Mesendoderm (in vitro differentiated cells): ENCODE data around the gene LIF.
A peak's percentile ranks its signal among the peaks of the same experiment; 100 is the strongest.

Experiments used
- DNase-seq: peaks from one replicate; pipeline ENCODE4 v3.0.0; 2013
- H2AK5ac ChIP-seq: 2 replicates; pipeline ENCODE4 v1.6.1; 2013; ENCODE audit warnings: low read length, inconsistent platforms
- H2BK120ac ChIP-seq: 2 replicates; pipeline ENCODE4 v1.6.1; 2013; ENCODE audit warnings: low read depth, mild to moderate bottlenecking, low read length, moderate library complexity, mixed read lengths
- H2BK15ac ChIP-seq: replicated peaks from 2 replicates; pipeline ENCODE4 v1.6.1; 2013; ENCODE audit warnings: low read depth, mild to moderate bottlenecking, moderate library complexity
- H2BK5ac ChIP-seq: 2 replicates; pipeline ENCODE4 v1.6.1; 2013; ENCODE audit warnings: low read length, inconsistent platforms
- H3K18ac ChIP-seq: 2 replicates; pipeline ENCODE4 v1.6.1; 2013; ENCODE audit warnings: mild to moderate bottlenecking, low read length, mixed read lengths
- H3K23ac ChIP-seq: one replicate; pipeline ENCODE4 v1.6.1; 2013; ENCODE audit warnings: low read length
- H3K27ac ChIP-seq: 2 replicates; pipeline ENCODE4 v1.5.1; 2013; ENCODE audit warnings: low read depth, mild to moderate bottlenecking, inconsistent platforms, low read length, moderate library complexity
- H3K27me3 ChIP-seq: 2 replicates; pipeline ENCODE4 v1.6.1; 2013; ENCODE audit warnings: low read length, control low read depth, mild to moderate bottlenecking, inconsistent platforms; ENCODE audit not compliant: insufficient read depth, poor library complexity
- H3K36me3 ChIP-seq: 2 replicates; pipeline ENCODE4 v1.6.1; 2013; ENCODE audit warnings: low read length, inconsistent platforms; ENCODE audit not compliant: control insufficient read depth, insufficient read depth
- H3K4ac ChIP-seq: one replicate; pipeline ENCODE4 v1.6.1; 2013; ENCODE audit warnings: low read depth, mild to moderate bottlenecking, low read length, moderate library complexity
- H3K4me1 ChIP-seq: 2 replicates; pipeline ENCODE4 v1.6.1; 2013; ENCODE audit warnings: low read depth, low read length, inconsistent platforms; ENCODE audit not compliant: control insufficient read depth
- H3K4me2 ChIP-seq: 2 replicates; pipeline ENCODE4 v1.6.1; 2013; ENCODE audit warnings: low read length
- H3K4me3 ChIP-seq: 2 replicates; pipeline ENCODE4 v1.5.1; 2013; ENCODE audit warnings: mild to moderate bottlenecking, low read length
- H3K56ac ChIP-seq: one replicate; pipeline ENCODE4 v1.6.1; 2013; ENCODE audit warnings: low read length
- H3K79me1 ChIP-seq: 2 replicates; pipeline ENCODE4 v1.6.1; 2013; ENCODE audit warnings: low read length, inconsistent platforms
- H3K79me2 ChIP-seq: 2 replicates; pipeline ENCODE4 v1.6.1; 2013; ENCODE audit warnings: mild to moderate bottlenecking, low read length; ENCODE audit not compliant: control insufficient read depth, insufficient read depth
- H3K9ac ChIP-seq: 2 replicates; pipeline ENCODE4 v1.6.1; 2013; ENCODE audit warnings: low read length, inconsistent platforms
- H4K5ac ChIP-seq: one replicate; pipeline ENCODE4 v1.6.1; 2013; ENCODE audit warnings: low read length
- H4K8ac ChIP-seq: one replicate; pipeline ENCODE4 v1.6.1; 2013; ENCODE audit warnings: low read depth, mild to moderate bottlenecking, control low read depth, low read length, moderate library complexity
- WGBS: extraction: QIAGEN DNeasy Blood & Tissue Kit; methylation state at CpG from one replicate; pipeline ENCODE4 v1.1.7; 2013; ENCODE audit warnings: low lambda C conversion rate, missing lambda C conversion rate; ENCODE audit not compliant: insufficient coverage; ENCODE audit errors: extremely low coverage; 5-methylcytosine and 5-hydroxymethylcytosine counted together

LIF gene

DNA sequence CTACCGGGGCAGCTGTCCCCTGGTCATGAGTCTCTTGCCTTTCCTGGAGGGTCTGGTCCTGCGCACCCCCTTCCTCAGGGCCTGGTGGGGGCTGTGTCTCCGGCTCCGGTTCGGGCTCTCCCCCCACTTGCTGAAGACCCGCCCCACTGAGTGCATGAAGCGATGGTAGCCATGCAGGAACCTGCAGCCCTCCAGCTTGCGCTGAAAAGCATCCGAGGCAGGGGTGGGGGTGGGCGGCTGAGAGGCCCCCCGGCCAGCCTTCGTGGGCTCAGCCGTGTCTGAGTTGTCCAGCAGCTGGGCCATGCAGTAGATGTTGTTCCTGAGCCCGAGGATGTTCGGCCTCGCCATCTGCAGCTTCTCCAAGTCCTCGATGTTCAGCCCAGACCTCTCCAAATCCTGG is 17.3 kb upstream of the LIF start:
- no peak overlapping the region for H3K56ac ChIP-seq
- H3K36me3 ChIP-seq: no peaks in the 10 kb centered on the region
- no peak overlapping the region for H2BK120ac ChIP-seq
- no peak overlapping the region for H3K18ac ChIP-seq
- no peak overlapping the region for H3K4ac ChIP-seq
- H4K5ac ChIP-seq: no peak overlapping the region
- no peak overlapping the region for H2AK5ac ChIP-seq
- H3K4me3 ChIP-seq: no peak overlapping the region
- H3K79me1 ChIP-seq: no peaks in the 10 kb centered on the region
- H3K9ac ChIP-seq: no peak overlapping the region
- DNase-seq: no peak
- no peak overlapping the region for H4K8ac ChIP-seq
- no peak overlapping the region for H2BK15ac ChIP-seq
- no CpG with 5 or more reads among the region's 17 CpGs for WGBS
- no peak overlapping the region for H2BK5ac ChIP-seq
- H3K27ac ChIP-seq: no peak overlapping the region
- H3K4me2 ChIP-seq: no peak overlapping the region
- no peaks in the 10 kb centered on the region for H3K27me3 ChIP-seq
- no peak overlapping the region for H3K23ac ChIP-seq
- no peaks in the 10 kb centered on the region for H3K79me2 ChIP-seq
- no peaks in the 10 kb centered on the region for H3K4me1 ChIP-seq

DNA sequence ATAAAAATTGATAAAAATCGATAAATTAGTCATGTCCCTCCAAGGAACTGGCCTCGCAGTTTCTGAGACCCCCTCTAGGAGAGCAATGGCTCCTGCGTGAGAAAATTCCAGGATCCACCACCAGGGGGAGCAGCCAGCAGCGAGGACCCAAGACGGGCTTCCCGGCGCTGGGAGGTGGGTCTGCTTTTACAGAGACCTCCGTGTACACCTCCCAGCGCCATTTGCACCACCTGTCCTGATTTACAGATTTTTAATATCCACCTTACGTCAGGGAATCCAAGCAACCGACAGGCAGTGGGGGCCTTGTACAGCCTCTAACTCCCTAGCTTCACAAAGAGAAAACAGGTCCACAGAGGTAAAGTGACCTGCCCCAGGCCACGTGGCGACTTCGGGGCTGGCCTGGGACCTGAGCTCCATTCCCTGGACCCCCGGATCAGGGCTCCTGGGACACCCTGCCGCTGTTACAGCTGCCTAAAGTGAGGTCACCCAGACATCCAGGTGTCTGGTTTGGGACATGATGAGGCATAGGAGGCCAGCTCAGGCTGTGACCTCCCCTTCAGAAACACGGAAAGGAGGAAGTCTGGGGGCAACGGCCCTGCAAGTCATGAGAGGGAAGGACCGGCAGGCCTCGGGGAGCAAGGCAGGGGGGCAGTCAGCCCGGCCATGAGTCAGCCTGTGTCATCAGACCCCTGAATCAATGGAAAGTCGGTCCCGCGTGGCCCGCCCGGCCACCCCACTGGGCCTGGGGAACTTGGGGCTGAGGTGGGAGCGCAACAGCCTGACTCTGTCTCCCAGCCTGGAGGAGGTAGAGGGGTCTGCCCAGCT is 16.6 kb upstream of the LIF start:
- H3K4me1 ChIP-seq: no peaks in the 10 kb centered on the region
- no peaks in the 10 kb centered on the region for H3K79me2 ChIP-seq
- H3K79me1 ChIP-seq: no peaks in the 10 kb centered on the region
- no peak overlapping the region for H3K4ac ChIP-seq
- no peaks in the 10 kb centered on the region for H3K36me3 ChIP-seq
- H2BK120ac ChIP-seq: no peak overlapping the region
- no peak overlapping the region for H4K8ac ChIP-seq
- H3K27me3 ChIP-seq: no peaks in the 10 kb centered on the region
- H3K4me2 ChIP-seq: no peak overlapping the region
- no peak overlapping the region for H3K18ac ChIP-seq
- H3K4me3 ChIP-seq: no peak overlapping the region
- H3K56ac ChIP-seq: no peak overlapping the region
- H3K27ac ChIP-seq: no peak overlapping the region
- peak; percentile 77 for DNase-seq
- H2AK5ac ChIP-seq: no peak overlapping the region
- H3K23ac ChIP-seq: no peak overlapping the region
- H2BK15ac ChIP-seq: no peak overlapping the region
- no CpG with 5 or more reads among the region's 27 CpGs for WGBS
- H3K9ac ChIP-seq: no peak overlapping the region
- H2BK5ac ChIP-seq: no peak overlapping the region
- no peak overlapping the region for H4K5ac ChIP-seq

DNA sequence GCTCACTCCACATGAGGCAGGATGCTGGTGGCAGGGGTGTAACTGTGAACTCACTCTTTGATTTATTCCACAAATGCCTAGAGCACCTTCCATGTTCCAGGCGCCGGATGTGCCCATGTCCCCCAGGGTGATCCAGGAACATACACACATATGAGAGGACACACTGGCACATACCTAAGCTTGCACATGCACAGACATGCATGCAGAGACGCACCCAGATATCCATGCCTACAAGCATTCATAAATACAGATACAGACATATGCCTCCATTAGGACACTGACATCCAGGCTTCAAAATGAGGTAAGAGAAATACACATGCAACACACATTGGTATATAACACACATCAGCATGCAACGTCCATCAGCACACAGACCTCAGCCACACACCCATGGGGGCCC is 15.6 kb upstream of the LIF start:
- H3K4ac ChIP-seq: no peak overlapping the region
- no peak overlapping the region for H3K27ac ChIP-seq
- no peak overlapping the region for H2BK5ac ChIP-seq
- no peak overlapping the region for H3K4me3 ChIP-seq
- no peak overlapping the region for H3K18ac ChIP-seq
- H3K27me3 ChIP-seq: no peaks in the 10 kb centered on the region
- H3K9ac ChIP-seq: no peak overlapping the region
- no peaks in the 10 kb centered on the region for H3K79me2 ChIP-seq
- H3K56ac ChIP-seq: no peak overlapping the region
- WGBS: no CpG with 5 or more reads among the region's 4 CpGs
- H3K79me1 ChIP-seq: no peaks in the 10 kb centered on the region
- no peaks in the 10 kb centered on the region for H3K4me1 ChIP-seq
- DNase-seq: no peak
- no peak overlapping the region for H2BK15ac ChIP-seq
- H3K36me3 ChIP-seq: no peaks in the 10 kb centered on the region
- H3K4me2 ChIP-seq: no peak overlapping the region
- H4K8ac ChIP-seq: no peak overlapping the region
- H4K5ac ChIP-seq: no peak overlapping the region
- no peak overlapping the region for H3K23ac ChIP-seq
- no peak overlapping the region for H2BK120ac ChIP-seq
- no peak overlapping the region for H2AK5ac ChIP-seq

DNA sequence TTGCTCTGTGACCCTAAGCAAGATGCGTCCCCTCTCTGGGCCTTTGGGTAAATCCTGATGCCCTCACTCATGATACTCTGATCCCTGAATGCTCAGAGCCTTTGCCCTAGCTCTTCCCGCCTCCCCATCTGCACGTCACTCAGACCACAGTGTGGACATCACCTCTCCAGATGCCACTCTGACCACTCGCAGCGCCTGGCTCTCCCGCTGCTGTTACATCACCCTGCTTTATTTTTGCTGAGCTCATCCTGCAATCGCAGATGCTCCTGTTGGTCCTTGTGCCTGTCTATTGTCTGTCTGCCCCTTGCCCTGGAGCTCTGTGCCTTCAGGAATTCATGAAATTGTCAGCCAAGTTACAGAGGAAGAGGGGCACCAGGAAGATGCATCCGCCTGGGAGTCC is 14.6 kb upstream of the LIF start:
- Histone ChIP-seq H2BK120ac (no peak overlapping the region), H3K4me3 (no peak overlapping the region), H2AK5ac (no peak overlapping the region), H2BK5ac (no peak overlapping the region), H3K27ac (no peak overlapping the region), H3K79me2 (no peaks in the 10 kb centered on the region), H3K4me2 (no peak overlapping the region), H3K36me3 (no peaks in the 10 kb centered on the region), H3K56ac (no peak overlapping the region), H3K9ac (no peak overlapping the region), H3K4me1 (no peaks in the 10 kb centered on the region), H3K27me3 (no peaks in the 10 kb centered on the region), H3K4ac (no peak overlapping the region), H2BK15ac (no peak overlapping the region), H4K5ac (no peak overlapping the region), H4K8ac (no peak overlapping the region), H3K18ac (no peak overlapping the region), H3K23ac (no peak overlapping the region), H3K79me1 (no peaks in the 10 kb centered on the region)
- peak; percentile 22 for DNase-seq
- no CpG with 5 or more reads among the region's 8 CpGs for WGBS

DNA sequence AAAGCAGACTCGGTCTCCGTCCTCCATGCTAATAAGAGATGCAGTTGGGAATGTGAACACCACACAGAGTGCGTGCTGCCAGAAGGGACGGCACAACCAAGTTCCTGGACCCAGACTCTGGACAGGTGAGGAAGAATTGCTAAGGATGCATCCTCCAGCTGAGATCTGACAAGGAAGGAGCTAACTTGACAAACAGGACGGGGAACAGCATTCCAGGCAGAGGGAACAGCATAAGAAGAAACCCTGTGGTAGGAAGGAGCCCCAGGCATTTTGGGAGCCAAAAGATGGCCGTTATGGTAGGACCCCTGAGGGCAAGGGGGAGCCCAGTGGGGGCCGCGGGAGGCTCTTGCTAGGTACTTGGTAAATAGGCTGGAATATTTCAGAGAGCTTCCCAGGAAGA is 14.1 kb upstream of the LIF start:
- no peaks in the 10 kb centered on the region for H3K79me2 ChIP-seq
- no peak overlapping the region for H3K56ac ChIP-seq
- no peak overlapping the region for H3K27ac ChIP-seq
- no peak overlapping the region for H3K4ac ChIP-seq
- no peak overlapping the region for H4K8ac ChIP-seq
- H4K5ac ChIP-seq: no peak overlapping the region
- H3K18ac ChIP-seq: no peak overlapping the region
- H3K9ac ChIP-seq: no peak overlapping the region
- H3K4me1 ChIP-seq: no peaks in the 10 kb centered on the region
- no peak overlapping the region for H2AK5ac ChIP-seq
- H2BK120ac ChIP-seq: no peak overlapping the region
- no peak for DNase-seq
- no peak overlapping the region for H3K23ac ChIP-seq
- no CpG with 5 or more reads among the region's 8 CpGs for WGBS
- no peak overlapping the region for H2BK15ac ChIP-seq
- no peaks in the 10 kb centered on the region for H3K36me3 ChIP-seq
- no peaks in the 10 kb centered on the region for H3K27me3 ChIP-seq
- H3K4me2 ChIP-seq: no peak overlapping the region
- H2BK5ac ChIP-seq: no peak overlapping the region
- H3K79me1 ChIP-seq: no peaks in the 10 kb centered on the region
- H3K4me3 ChIP-seq: no peak overlapping the region

DNA sequence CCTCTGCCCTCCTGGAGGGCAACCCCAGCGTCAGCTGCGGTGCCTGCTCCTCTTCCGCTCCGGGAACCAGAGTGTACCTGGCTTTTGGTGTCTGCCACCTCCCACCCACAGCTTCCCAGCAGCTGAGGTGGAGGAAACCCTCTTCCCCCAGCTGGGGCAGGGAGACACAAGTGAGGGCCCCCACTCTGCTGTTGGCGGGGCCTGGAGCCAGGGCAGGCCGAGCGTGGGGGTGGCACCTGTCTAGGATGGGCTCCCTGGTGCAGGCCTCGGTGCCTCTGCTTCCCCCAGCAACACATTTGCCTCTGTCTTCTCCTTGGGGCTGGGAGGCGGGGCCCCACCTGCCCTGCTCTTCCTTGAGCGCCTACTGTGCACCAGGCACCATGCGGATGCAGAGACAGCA is 13.7 kb upstream of the LIF start:
- Histone ChIP-seq H4K8ac (no peak overlapping the region), H3K9ac (no peak overlapping the region), H3K18ac (no peak overlapping the region), H3K4me1 (no peaks in the 10 kb centered on the region), H4K5ac (no peak overlapping the region), H3K79me1 (no peaks in the 10 kb centered on the region), H3K79me2 (no peaks in the 10 kb centered on the region), H3K27ac (no peak overlapping the region), H2AK5ac (no peak overlapping the region), H3K36me3 (no peaks in the 10 kb centered on the region), H2BK15ac (no peak overlapping the region), H2BK5ac (no peak overlapping the region), H3K56ac (no peak overlapping the region), H3K4me2 (no peak overlapping the region), H3K27me3 (no peaks in the 10 kb centered on the region), H3K4ac (no peak overlapping the region), H2BK120ac (no peak overlapping the region), H3K23ac (no peak overlapping the region), H3K4me3 (no peak overlapping the region)
- WGBS: no CpG with 5 or more reads among the region's 11 CpGs
- no peak for DNase-seq
